K562 (cell line): ENCODE measurements around the gene SHB. TPM values are rescaled to one million over a fixed set of nuclear protein-coding genes. Genes with fewer than 3 reads are reported as not detected.

Experiments
- CHD7 ChIP-seq: fragments of 200-600 bp; sonication (generic); IDR thresholded peaks from one replicate; pipeline ENCODE4 v1.6.1; 2012; ENCODE audit warnings: mild to moderate bottlenecking, low read depth, low read length, inconsistent platforms
- NCOA6 ChIP-seq: fragments of 450-650 bp; IDR thresholded peaks from 2 replicates; pipeline ENCODE4 v1.6.1; 2017; ENCODE audit warnings: mild to moderate bottlenecking
- SRSF9 ChIP-seq: fragments of 200-400 bp; formaldehyde crosslinking; IDR thresholded peaks from 2 replicates; pipeline ENCODE4 v1.6.1; 2017; ENCODE audit warnings: low read depth, low read length, borderline replicate concordance
- polyA plus RNA-seq, 8 experiments: library from polyadenylated mRNA; depleted of rRNA in 4 of 8; stranded (reverse) in 5 of 8; unstranded in 3 of 8; fragments of >200 nt; fragmentation: Nextera tagmentation in 2 of 8; fragmentation: Illumina TruSeq in 1 of 8; extraction: Ambion mirVana in 2 of 8; extraction: Trizol in 1 of 8; gene quantifications; 2 replicates each; pipeline versions ENCODE4 v1.2.1 to v1.2.3, GENCODE V29; 2011 to 2014; ENCODE audit warnings: inconsistent platforms in 1 of 8, missing spikeins in 1 of 8
- total RNA-seq, 7 experiments: library from RNA; depleted of rRNA in 6 of 7; stranded (reverse); fragments of >200 nt in 6 of 7; fragmentation: Illumina TruSeq in 2 of 7; extraction: Trizol in 2 of 7; gene quantifications; 2 replicates each; pipeline versions ENCODE4 v1.2.1 to v1.2.3, GENCODE V29; 2011 to 2021; ENCODE audit warnings: low replicate concordance in 1 of 7
- TF ChIP-seq, protein P1 (sequence below): sonication (generic); formaldehyde crosslinking; IDR thresholded peaks from 2 replicates; pipeline ENCODE4 v1.8.0; 2023; ENCODE audit warnings: mild to moderate bottlenecking, missing genetic modification reagents

The SHB gene
- total and polyA plus RNA-seq, 9 of the 15 experiments (the other 6 are each of a cell fraction or from before 2014, with no cell fraction given) = 0.78 to 16.0 (median 5.3) TPM

- TF ChIP-seq, protein P1, sequence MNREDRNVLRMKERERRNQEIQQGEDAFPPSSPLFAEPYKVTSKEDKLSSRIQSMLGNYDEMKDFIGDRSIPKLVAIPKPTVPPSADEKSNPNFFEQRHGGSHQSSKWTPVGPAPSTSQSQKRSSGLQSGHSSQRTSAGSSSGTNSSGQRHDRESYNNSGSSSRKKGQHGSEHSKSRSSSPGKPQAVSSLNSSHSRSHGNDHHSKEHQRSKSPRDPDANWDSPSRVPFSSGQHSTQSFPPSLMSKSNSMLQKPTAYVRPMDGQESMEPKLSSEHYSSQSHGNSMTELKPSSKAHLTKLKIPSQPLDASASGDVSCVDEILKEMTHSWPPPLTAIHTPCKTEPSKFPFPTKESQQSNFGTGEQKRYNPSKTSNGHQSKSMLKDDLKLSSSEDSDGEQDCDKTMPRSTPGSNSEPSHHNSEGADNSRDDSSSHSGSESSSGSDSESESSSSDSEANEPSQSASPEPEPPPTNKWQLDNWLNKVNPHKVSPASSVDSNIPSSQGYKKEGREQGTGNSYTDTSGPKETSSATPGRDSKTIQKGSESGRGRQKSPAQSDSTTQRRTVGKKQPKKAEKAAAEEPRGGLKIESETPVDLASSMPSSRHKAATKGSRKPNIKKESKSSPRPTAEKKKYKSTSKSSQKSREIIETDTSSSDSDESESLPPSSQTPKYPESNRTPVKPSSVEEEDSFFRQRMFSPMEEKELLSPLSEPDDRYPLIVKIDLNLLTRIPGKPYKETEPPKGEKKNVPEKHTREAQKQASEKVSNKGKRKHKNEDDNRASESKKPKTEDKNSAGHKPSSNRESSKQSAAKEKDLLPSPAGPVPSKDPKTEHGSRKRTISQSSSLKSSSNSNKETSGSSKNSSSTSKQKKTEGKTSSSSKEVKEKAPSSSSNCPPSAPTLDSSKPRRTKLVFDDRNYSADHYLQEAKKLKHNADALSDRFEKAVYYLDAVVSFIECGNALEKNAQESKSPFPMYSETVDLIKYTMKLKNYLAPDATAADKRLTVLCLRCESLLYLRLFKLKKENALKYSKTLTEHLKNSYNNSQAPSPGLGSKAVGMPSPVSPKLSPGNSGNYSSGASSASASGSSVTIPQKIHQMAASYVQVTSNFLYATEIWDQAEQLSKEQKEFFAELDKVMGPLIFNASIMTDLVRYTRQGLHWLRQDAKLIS (CRISPR knock-in tag) = no peak
- no peak for TF ChIP-seq SRSF9
- no peak for TF ChIP-seq CHD7
- no peak for TF ChIP-seq NCOA6
Observed at GRCh38 chr9:37997636-37998374, 71.2 kb downstream of the SHB start (continued).
